AG20443 (cell line): ENCODE results near the gene PIM3.

ENCODE experiments used
- DNase-seq: peaks from one replicate; pipeline ENCODE4 v3.0.0; 2012; ENCODE audit warnings: low spot score, mixed read lengths

Gene PIM3

DNA sequence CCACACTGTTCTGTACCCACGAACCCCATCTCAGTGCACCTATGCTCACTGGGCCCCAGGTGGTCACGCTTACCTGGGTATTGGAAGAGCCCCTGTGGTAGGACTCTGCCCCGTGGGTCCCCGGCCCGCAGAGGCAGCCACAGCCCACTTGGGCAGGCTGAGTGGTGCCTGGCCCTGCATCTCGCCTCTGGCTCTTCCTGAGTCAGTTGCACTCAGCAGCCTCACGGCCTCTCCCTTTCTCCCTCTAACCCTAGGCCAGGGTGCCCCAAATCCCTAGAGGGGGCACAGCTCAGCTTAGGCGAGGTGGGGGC is 32.4 kb upstream of the PIM3 start:
- no peak for DNase-seq

- DNase-seq = no peak
These were observed 31.9 kb upstream of the PIM3 start for GRCh38 chr22:49928555-49929210.

- DNase-seq = peak; percentile 91
These were observed 31.2 kb upstream of the PIM3 start for GRCh38 chr22:49929211-49929979.

- DNase-seq = no peak
These were observed 30.5 kb upstream of the PIM3 start for GRCh38 chr22:49929994-49930575.

- DNase-seq = peak; percentile 72
These were observed 29.8 kb upstream of the PIM3 start for GRCh38 chr22:49930596-49931412.

DNA sequence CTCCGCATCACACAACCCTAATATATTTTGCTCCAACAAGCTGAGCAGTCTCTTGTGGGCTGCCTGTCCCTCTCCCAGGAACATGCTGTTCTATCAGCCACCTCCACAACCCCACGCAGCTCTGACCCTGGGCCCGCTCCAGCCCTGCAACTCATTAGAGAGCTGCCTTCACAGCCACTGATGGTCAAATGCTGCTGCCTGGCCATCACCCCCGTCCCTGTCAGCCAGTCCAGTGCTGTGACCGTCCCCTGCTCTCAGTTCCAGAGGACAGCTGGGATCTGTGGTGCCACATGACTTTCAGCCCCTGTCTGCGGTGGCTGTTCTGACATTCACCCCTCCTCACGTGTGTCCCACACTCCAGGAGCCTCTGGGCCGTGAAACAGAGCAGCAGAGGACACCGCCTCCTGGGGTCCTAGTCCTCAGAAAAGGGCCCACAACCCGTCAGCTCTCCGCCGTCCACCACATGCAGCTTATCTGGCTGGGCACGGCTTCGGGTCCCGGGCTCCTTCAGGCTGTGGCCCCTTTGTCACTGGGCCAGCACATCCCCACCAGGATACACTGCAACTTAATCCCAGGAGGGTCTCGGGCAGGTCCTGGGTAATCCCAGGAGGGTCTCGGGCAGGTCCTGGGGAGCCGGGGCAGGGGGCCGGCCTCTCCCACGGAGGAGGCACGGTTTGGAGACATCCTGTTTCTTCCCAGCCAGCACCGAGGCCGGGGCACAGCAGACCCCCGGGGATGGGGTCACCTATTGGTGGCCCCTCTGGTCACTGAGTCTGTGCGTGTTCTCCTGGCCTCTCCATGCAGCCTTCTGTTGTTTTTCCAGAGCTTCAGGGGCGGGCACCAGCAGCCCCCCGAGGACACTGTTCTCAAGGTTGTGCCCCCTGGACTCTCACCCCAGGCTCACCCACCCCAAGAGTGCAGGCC is 27.1 kb upstream of the PIM3 start:
- no peak for DNase-seq

GRCh38 chr22:49934160-49934890 is 26.2 kb upstream of the PIM3 start:
- DNase-seq = no peak

DNA sequence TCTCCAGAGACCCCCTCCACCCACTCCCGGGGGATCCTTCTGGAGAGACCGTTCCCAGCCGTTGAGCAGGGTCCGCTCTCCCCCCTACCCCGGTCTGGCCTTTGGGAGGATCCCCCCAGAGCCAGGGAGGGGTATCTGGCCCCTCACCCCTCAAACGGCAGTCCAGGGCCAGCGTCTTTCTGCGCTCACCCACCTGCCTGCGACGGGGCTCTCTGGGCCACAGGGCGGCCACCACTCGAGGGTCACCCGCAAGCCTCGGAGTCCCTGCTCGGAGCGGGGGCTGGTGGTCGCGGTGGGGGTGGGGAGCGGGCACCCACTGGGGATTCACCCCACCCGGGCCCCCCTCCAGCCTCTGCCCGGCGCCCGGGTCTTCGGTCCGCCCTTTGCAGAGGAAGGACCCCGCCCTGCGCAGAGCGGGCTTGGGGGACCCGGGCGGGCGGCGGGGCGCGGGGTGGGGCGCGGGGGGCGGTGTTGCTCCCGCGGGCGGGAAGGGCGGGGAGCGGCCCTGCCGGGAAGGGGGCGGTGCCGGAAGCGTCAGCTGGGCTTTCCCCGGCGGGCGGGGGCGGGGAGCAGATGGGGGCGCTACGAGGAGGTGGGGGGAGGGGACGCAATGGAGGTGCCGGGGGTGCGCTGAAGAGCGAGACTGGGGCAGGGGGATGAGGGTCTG is 25.5 kb upstream of the PIM3 start:
- DNase-seq = peak; percentile 88

DNA sequence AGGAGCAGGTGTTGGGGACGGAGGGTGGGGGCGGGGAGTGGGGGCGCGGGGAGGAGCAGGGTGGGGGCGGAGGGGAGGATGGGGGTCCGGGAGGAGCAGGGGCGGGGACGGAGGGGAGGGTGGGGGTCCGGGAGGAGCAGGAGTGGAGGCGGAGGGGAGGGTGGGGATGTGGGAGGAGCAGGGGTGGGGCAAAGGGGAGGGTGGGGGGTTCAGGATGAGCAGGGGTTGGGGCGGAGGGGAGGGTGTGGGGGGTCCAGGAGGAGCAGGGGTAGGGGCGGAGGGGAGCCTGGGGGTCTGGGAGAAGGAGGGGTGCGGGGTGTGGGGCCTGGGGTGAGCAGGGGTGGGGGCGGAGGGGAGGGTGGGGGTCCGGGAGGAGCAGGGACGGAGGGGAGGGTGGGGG is 25.0 kb upstream of the PIM3 start:
- DNase-seq = no peak

GRCh38 chr22:49936018-49936972 is 24.3 kb upstream of the PIM3 start:
- DNase-seq = peak; percentile 82

GRCh38 chr22:49936973-49937757 is 23.4 kb upstream of the PIM3 start:
- no peak for DNase-seq

- no peak for DNase-seq
These were observed 22.6 kb upstream of the PIM3 start for GRCh38 chr22:49937758-49938564.

DNA sequence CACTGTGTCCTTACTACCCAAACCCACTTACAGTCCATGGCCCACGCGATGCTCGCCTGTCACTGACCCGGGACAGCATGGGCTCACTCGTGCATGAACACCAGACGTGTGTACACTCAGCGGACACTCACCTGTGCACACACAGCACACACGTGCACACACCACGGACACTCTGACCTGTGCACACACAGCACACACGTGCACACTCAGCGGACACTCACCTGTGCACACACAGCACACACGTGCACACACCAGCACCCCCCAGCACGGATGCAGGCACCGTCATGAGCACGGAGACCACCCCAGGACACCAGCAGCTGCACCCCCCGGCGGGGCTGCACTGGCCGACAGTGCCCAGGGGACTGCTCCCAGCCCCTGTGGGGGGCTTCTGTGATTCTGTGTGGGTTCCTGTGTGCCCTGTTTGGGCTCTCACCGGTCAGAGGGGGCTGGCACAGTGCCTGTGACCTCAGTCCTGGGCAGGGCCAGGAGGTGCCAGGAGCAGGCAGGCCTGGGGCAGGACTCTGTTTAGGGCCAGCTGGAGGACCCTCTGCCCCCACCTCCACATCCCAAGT is 21.9 kb upstream of the PIM3 start:
- DNase-seq = no peak

- DNase-seq = no peak
These were observed 18.9 kb upstream of the PIM3 start for GRCh38 chr22:49941507-49942316.

DNA sequence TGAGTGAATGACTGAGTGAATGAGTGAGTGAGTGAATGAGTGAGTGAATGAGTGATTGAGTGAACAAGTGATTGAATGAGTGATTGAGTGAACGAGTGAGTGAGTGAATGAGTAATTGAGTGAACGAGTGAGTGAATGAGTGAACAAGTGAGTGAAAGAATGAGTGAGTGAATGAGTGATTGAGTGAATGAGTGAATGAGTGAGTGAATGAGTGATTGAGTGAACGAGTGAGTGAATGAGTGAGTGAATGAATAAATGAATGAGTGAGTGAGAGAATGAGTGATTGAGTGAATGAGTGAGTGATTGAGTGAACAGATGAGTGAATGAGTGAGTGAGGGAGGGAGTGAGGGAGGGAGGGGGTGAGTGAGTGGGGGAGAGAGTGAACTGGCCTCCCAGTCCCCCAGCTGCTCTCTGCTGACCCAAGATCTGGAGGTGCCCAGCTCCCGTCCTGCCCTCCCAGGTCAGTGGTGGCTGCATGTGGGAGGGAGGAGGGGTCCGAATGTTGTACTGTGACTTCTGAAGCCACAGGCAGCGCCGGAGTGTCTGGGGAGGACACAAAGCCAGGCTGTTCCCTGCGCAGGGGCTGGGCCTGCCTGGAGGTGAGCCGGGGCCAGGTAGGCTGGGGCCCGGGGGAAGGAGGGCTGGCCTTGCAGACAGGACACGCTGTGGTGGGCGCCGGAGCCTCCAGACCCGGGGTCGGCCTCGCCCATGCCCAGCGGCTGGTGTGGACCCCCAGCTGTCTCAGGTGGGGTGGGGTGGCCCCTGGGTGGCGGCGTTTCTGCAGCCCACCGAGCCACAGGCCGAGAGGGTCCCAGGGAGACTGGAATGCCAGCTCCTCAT is 17.8 kb upstream of the PIM3 start:
- DNase-seq = no peak
